B cell (primary cell): ENCODE data around the gene DCAKD.

Source experiments
- EZH2 ChIP-seq: IDR thresholded peaks from 2 replicates; pipeline ENCODE4 v1.6.1; 2012; ENCODE audit warnings: borderline replicate concordance, low read depth, mild to moderate bottlenecking, moderate library complexity, low read length; ENCODE audit not compliant: insufficient read depth, poor library complexity, severe bottlenecking
- TF ChIP-seq, protein P1 (sequence below): fragments of 200-600 bp; IDR thresholded peaks from one replicate; pipeline ENCODE4 v1.8.0; 2022; ENCODE audit warnings: antibody characterized with exemption, mild to moderate bottlenecking

- TF ChIP-seq, protein P1, sequence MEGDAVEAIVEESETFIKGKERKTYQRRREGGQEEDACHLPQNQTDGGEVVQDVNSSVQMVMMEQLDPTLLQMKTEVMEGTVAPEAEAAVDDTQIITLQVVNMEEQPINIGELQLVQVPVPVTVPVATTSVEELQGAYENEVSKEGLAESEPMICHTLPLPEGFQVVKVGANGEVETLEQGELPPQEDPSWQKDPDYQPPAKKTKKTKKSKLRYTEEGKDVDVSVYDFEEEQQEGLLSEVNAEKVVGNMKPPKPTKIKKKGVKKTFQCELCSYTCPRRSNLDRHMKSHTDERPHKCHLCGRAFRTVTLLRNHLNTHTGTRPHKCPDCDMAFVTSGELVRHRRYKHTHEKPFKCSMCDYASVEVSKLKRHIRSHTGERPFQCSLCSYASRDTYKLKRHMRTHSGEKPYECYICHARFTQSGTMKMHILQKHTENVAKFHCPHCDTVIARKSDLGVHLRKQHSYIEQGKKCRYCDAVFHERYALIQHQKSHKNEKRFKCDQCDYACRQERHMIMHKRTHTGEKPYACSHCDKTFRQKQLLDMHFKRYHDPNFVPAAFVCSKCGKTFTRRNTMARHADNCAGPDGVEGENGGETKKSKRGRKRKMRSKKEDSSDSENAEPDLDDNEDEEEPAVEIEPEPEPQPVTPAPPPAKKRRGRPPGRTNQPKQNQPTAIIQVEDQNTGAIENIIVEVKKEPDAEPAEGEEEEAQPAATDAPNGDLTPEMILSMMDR, result no peak
- no peak for TF ChIP-seq EZH2
Observed at GRCh38 chr17:45048795-45049563, 2.5 kb downstream of the DCAKD start.
